NB4 (cell line): ENCODE measurements around the gene NAT16.
"Not testable (repeated sequence)": the region's sequence is repeated elsewhere in the genome, so short reads cannot be mapped to it uniquely, and the experiment has no call there.

Experiments
- DNase-seq: peaks from one replicate; pipeline ENCODE4 v3.0.0; 2010; ENCODE audit warnings: low read depth
- H3K4me3 ChIP-seq: one replicate; pipeline ENCODE4 v1.5.1; 2011; ENCODE audit warnings: mild to moderate bottlenecking, low read depth, low read length, moderate library complexity
- MAX ChIP-seq: IDR thresholded peaks from 2 replicates; pipeline ENCODE4 v1.6.1; 2011; ENCODE audit warnings: low read depth, low read length
- MYC ChIP-seq: IDR thresholded peaks from 2 replicates; pipeline ENCODE4 v1.6.1; 2011; ENCODE audit warnings: low read depth, low read length
- POLR2A ChIP-seq: IDR thresholded peaks from 2 replicates; pipeline ENCODE4 v1.6.1; 2011; ENCODE audit warnings: mild to moderate bottlenecking; ENCODE audit not compliant: insufficient read length; ENCODE audit errors: extremely low read depth
- TF ChIP-seq, protein P1 (sequence below): IDR thresholded peaks from one replicate; pipeline ENCODE4 v1.5.1; 2012; ENCODE audit warnings: low read depth, low read length

NAT16 gene

DNA sequence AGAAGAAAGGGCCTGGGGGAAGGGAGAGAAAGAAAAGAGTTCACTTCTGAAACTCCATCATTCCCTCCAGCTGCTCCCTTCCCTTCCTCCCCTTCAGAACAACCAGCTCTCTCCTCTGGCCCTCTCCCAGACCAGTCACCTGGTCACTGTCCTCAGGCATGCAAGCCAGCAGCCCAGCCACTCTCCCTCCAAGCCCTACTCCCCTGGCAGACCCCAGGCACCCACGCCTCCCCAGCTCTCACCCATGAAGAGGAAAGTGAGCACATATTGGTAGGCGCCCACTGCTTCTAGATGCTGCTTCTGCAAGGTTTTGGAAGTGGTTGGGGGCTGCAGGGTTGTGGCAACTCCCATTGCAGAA, 20.4 kb upstream of the NAT16 start:
- no peak for DNase-seq
- TF ChIP-seq MYC, result no peak
- TF ChIP-seq POLR2A, result no peak
- TF ChIP-seq, protein P1, sequence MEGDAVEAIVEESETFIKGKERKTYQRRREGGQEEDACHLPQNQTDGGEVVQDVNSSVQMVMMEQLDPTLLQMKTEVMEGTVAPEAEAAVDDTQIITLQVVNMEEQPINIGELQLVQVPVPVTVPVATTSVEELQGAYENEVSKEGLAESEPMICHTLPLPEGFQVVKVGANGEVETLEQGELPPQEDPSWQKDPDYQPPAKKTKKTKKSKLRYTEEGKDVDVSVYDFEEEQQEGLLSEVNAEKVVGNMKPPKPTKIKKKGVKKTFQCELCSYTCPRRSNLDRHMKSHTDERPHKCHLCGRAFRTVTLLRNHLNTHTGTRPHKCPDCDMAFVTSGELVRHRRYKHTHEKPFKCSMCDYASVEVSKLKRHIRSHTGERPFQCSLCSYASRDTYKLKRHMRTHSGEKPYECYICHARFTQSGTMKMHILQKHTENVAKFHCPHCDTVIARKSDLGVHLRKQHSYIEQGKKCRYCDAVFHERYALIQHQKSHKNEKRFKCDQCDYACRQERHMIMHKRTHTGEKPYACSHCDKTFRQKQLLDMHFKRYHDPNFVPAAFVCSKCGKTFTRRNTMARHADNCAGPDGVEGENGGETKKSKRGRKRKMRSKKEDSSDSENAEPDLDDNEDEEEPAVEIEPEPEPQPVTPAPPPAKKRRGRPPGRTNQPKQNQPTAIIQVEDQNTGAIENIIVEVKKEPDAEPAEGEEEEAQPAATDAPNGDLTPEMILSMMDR, result no peak
- TF ChIP-seq MAX, result no peak
- H3K4me3 ChIP-seq, result no peak overlapping the region

- not testable (repeated sequence) for DNase-seq, H3K4me3 ChIP-seq
These were observed 19.4 kb upstream of the NAT16 start for GRCh38 chr7:101199522-101199921.

DNA sequence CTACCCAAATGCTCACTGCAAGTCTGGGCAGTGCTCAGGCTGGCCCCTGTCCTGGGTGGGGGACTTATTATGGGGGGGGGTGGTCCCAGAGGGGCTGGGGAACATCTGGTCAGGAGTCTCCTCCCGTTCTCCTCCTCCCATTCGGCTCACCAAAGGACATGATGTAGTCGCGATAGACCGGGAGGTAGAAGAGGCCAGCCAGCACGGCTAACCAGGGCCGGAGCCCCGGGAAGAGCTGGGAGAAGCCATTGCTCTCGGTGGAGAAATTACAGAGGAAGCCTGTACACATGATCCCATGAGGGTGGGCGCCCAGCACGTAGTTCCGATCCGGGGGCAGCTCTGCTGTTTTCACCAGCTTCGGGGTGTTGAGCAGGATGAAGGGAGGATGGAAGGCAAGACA, 18.4 kb upstream of the NAT16 start:
- no peak for DNase-seq
- H3K4me3 ChIP-seq, result no peak overlapping the region
- TF ChIP-seq, protein P1, result no peak
- TF ChIP-seq MYC (no peak), MAX (no peak), POLR2A (no peak)

DNA sequence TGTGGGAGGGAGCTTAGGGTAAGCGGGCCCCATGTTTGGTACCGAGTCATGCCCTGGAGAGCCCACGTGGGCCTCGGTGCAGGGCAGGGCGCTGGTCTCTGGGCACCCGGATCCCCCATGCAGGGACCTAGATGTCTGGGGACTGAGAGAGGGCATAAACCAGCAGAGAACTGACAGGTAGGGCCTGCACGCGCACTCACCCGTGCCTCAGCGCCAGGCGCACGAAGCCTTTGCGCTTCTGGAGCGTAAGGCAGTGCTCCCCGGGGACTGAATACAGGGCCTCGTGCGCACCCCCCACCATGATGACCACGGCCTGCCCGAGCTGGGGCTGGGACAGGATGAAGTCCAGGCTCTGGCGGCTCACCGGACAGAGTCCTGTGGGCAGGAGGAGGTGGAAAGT, 17.9 kb upstream of the NAT16 start:
- no peak for DNase-seq
- no peak overlapping the region for H3K4me3 ChIP-seq
- no peak for TF ChIP-seq POLR2A
- TF ChIP-seq MAX, result no peak
- TF ChIP-seq, protein P1, result no peak
- TF ChIP-seq MYC, result no peak

DNA sequence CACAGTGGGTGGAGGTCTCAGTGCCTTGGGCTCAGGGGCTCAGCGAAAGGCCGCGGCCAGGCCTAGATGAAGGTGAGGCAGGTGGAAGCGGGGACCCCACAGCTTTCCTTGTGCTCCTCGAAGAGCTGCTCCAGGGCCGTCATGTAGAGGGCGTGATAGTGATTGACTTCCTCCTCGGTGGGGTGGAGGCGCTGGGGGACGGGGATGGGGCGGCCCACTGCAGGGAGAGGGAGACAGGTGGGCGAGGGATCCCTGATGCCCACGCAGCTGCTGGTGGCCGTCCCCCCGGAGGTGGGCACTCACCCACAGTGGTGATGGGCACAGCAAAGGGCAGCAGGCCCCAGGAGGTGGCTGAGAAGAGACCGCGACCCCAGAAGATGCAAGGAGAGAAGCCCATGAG, 15.8 kb upstream of the NAT16 start:
- H3K4me3 ChIP-seq, result no peak overlapping the region
- no peak for TF ChIP-seq POLR2A
- no peak for TF ChIP-seq MAX
- no peak for TF ChIP-seq MYC
- TF ChIP-seq, protein P1, result no peak
- DNase-seq, result no peak

DNA sequence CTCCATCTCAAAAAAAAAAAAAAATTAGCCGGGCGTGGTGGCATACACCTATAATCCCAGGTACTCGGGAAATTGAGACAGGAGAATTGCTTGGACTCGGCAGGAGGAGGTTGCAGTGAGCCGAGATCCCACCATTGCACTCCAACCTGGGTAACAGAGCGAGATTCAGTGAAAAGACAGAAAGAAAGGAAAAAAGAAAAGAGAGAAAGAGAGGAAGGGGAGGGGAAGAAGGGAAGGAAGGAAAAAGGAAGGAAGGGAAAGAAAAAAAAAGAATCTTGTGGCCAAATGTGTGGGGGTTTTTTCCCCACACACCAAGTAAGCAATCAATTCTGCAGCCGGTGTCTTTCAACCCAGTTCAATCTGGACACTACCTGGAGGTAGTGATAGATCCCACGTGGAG, 9.0 kb upstream of the NAT16 start:
- no peak for DNase-seq
- TF ChIP-seq MAX, result no peak
- TF ChIP-seq, protein P1, result no peak
- TF ChIP-seq POLR2A, result no peak
- no peak for TF ChIP-seq MYC
- no peak overlapping the region for H3K4me3 ChIP-seq
